K562 (cell line): ENCODE data around the gene DNAJC13. TPM values are rescaled to one million over a fixed set of nuclear protein-coding genes. Genes with fewer than 3 reads are reported as not detected.

ENCODE experiments used
- ATAC-seq: fragments of 200-7000 bp; cut with Tn5 transposase; 3 replicates; pipeline ENCODE4 v1.9.1; 2020; ENCODE audit warnings: moderate library complexity
- BruUV-seq: library from RNA; stranded (reverse); fragments of 400-500 nt; replicated peaks from 2 replicates; lab custom pipeline; 2021; lab: Mats Ljungman, UMichigan
- CTCF ChIA-PET: fragments of 300-600 bp; formaldehyde crosslinking; extraction: SDS; loops from one replicate; lab custom pipeline; 2021; ENCODE audit warnings: low intra/inter-chr PET ratio; lab: Yijun Ruan, JAX
- POLR2A ChIA-PET: fragments of 300-600, 350-650 bp; sonication (Branson Sonifier 250); formaldehyde crosslinking; extraction: SDS; loops from one replicate; lab custom pipeline; 2021; ENCODE audit warnings: antibody characterized with exemption, inconsistent platforms; lab: Yijun Ruan, JAX
- DNase-seq, 4 experiments: peaks; one replicate each; pipeline versions ENCODE4 v3.0.0 to v3.0.0-alpha.2; 2011 to 2018; ENCODE audit warnings: low spot score in 3 of 4, mixed read lengths in 3 of 4; ENCODE audit errors: extremely low read depth in 1 of 4
- FAIRE-seq: peaks from 2 replicates; lab custom pipeline; 2011; peaks lifted over from hg19 to GRCh38; lab: Jason Lieb, UNC
- H2AFZ ChIP-seq: 2 replicates; pipeline ENCODE4 v1.6.0; 2011; ENCODE audit warnings: low read depth, low read length, control low read depth, inconsistent platforms
- H3K27ac ChIP-seq: fragments of 200-600 bp; 3 replicates; pipeline ENCODE4 v1.8.0; 2011; ENCODE audit warnings: low read depth, mild to moderate bottlenecking, control low read depth, inconsistent platforms, low read length, moderate library complexity, mixed read lengths; ENCODE audit errors: extremely low read depth
- H3K27me3 ChIP-seq, 2 experiments: fragments of 300-600 bp in 1 of 2; 2 replicates in 1 of 2; 3 replicates in 1 of 2; pipeline versions ENCODE4 v1.6.0 to v1.8.0; 2011; ENCODE audit warnings: inconsistent platforms in 2 of 2, low read length in 2 of 2, mild to moderate bottlenecking in 1 of 2, mixed read lengths in 1 of 2, moderate library complexity in 1 of 2; ENCODE audit not compliant: control insufficient read depth in 2 of 2, insufficient read depth in 2 of 2
- H3K36me3 ChIP-seq: fragments of 300-600 bp; 3 replicates; pipeline ENCODE4 v1.8.0; 2011; ENCODE audit warnings: mild to moderate bottlenecking, low read length, inconsistent platforms; ENCODE audit not compliant: control insufficient read depth, insufficient read depth
- H3K4me1 ChIP-seq, 2 experiments: fragments of 200-600 bp in 1 of 2; replicated peaks in 1 of 2; 2 replicates in 1 of 2; 3 replicates in 1 of 2; pipeline versions ENCODE4 v1.5.1 to v1.8.0; 2011; ENCODE audit warnings: inconsistent platforms in 2 of 2, low read length in 2 of 2, mild to moderate bottlenecking in 1 of 2, mixed read lengths in 1 of 2, moderate library complexity in 1 of 2; ENCODE audit not compliant: control insufficient read depth in 2 of 2, insufficient read depth in 2 of 2
- H3K4me2 ChIP-seq: 2 replicates; pipeline ENCODE4 v1.6.1; 2011; ENCODE audit warnings: low read length, control low read depth, inconsistent platforms, mixed read lengths; ENCODE audit not compliant: insufficient read depth
- H3K4me3 ChIP-seq: fragments of 200-600 bp; sonication (generic), shearing (Covaris generic); 2 replicates; pipeline ENCODE4 v1.5.1; 2016; ENCODE audit warnings: control low read depth, inconsistent platforms
- H3K79me2 ChIP-seq: fragments of 200-600 bp; 3 replicates; pipeline ENCODE4 v1.8.0; 2011; ENCODE audit warnings: low read length, inconsistent platforms; ENCODE audit not compliant: control insufficient read depth, insufficient read depth
- H3K9ac ChIP-seq, 2 experiments: 2 replicates each; pipeline versions ENCODE4 v1.6.0 to v1.6.1; 2011; ENCODE audit warnings: low read depth in 2 of 2, low read length in 2 of 2, control low read depth in 1 of 2, inconsistent platforms in 1 of 2, mild to moderate bottlenecking in 1 of 2, mixed read lengths in 1 of 2; ENCODE audit not compliant: insufficient read depth in 1 of 2
- H3K9me1 ChIP-seq: one replicate; pipeline ENCODE4 v1.6.0; 2011; ENCODE audit warnings: inconsistent platforms, mild to moderate bottlenecking, low read length, moderate library complexity; ENCODE audit not compliant: control insufficient read depth, insufficient read depth
- H3K9me3 ChIP-seq: replicated peaks from 2 replicates; pipeline ENCODE4 v1.5.1; 2011; ENCODE audit warnings: low read depth, low read length, inconsistent platforms; ENCODE audit not compliant: control insufficient read depth, insufficient read depth
- H4K20me1 ChIP-seq: replicated peaks from 2 replicates; pipeline ENCODE4 v1.6.1; 2011; ENCODE audit warnings: low read length, inconsistent platforms, mixed read lengths; ENCODE audit not compliant: control insufficient read depth, insufficient read depth
- HLTF ChIP-seq: fragments of 450-650 bp; IDR thresholded peaks from 2 replicates; pipeline ENCODE4 v1.6.1; 2016
- IFI16 ChIP-seq: fragments of 250-450 bp; sonication (Bioruptor Pico); IDR thresholded peaks from 2 replicates; pipeline ENCODE4 v2.1.2; 2022; ENCODE audit warnings: mild to moderate bottlenecking, inconsistent platforms
- SAFB2 ChIP-seq: fragments of 200-400 bp; formaldehyde crosslinking; IDR thresholded peaks from 2 replicates; pipeline ENCODE4 v1.6.1; 2018; ENCODE audit warnings: borderline replicate concordance, low read length, low read depth, moderate library complexity; ENCODE audit not compliant: severe bottlenecking
- SREBF2 ChIP-seq: sonication (generic); formaldehyde crosslinking; IDR thresholded peaks from 2 replicates; pipeline ENCODE4 v1.4.0; 2020; ENCODE audit warnings: mild to moderate bottlenecking, missing genetic modification reagents
- WGBS: fragments of 100-300 bp; shearing (Covaris generic); methylation state at CpG from one replicate; pipeline ENCODE4 v1.1.6; 2016; ENCODE audit warnings: low coverage, mixed read lengths; ENCODE audit not compliant: insufficient coverage; ENCODE audit errors: missing lambda C conversion rate; 5-methylcytosine and 5-hydroxymethylcytosine counted together
- in situ Hi-C: fragments of 300-500 bp; cut with MboI; formaldehyde crosslinking; loops from 4 replicates; pipeline ENCODE4 v1.15.0; 2018; ENCODE audit warnings: inconsistent platforms, mixed read lengths
- intact Hi-C: fragments of 100-400 bp; cut with micrococcal nuclease; formaldehyde crosslinking; loops from 2 replicates; pipeline ENCODE4 v1.14.2; 2022
- polyA plus RNA-seq, 8 experiments: library from polyadenylated mRNA; depleted of rRNA in 4 of 8; stranded (reverse) in 5 of 8; unstranded in 3 of 8; fragments of >200 nt; fragmentation: Nextera tagmentation in 2 of 8; fragmentation: Illumina TruSeq in 1 of 8; extraction: Ambion mirVana in 2 of 8; extraction: Trizol in 1 of 8; gene quantifications; 2 replicates each; pipeline versions ENCODE4 v1.2.1 to v1.2.3, GENCODE V29; 2011 to 2014; ENCODE audit warnings: inconsistent platforms in 1 of 8, missing spikeins in 1 of 8
- total RNA-seq, 7 experiments: library from RNA; depleted of rRNA in 6 of 7; stranded (reverse); fragments of >200 nt in 6 of 7; fragmentation: Illumina TruSeq in 2 of 7; extraction: Trizol in 2 of 7; gene quantifications; 2 replicates each; pipeline versions ENCODE4 v1.2.1 to v1.2.3, GENCODE V29; 2011 to 2021; ENCODE audit warnings: low replicate concordance in 1 of 7
- TF ChIP-seq, protein P1 (sequence below): sonication (generic); formaldehyde crosslinking; IDR thresholded peaks from 2 replicates; pipeline ENCODE4 v1.8.1; 2023; ENCODE audit warnings: mild to moderate bottlenecking, missing genetic modification reagents
- TF ChIP-seq, protein P2 (sequence below): fragments of 200-600 bp; sonication (generic); IDR thresholded peaks from one replicate; pipeline ENCODE4 v1.6.1; 2012; ENCODE audit warnings: mild to moderate bottlenecking, low read depth, low read length, inconsistent platforms

Gene DNAJC13
- total and polyA plus RNA-seq, 9 of the 15 experiments (the other 6 are each of a cell fraction or from before 2014, with no cell fraction given), result 2.9 to 17.1 (median 10.2) TPM

DNA sequence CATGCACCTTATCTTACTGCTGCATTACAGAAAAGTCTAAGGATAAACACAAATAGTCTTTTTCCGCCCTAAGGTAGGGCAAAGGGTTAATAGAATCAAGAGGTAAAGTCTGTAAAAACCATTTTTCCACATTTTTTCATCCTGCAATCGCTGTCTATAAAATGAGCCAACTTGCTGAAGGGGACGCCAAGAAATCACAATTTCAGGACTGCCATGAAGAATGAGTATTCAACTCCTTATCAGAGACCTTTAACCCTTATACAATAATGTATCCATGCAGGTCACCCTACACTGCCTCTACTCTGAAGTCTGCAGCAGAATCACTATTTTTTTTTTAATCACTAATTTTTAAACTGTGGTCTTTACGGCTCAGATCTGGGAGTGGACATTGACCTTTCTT lies 1.1 kb upstream of the DNAJC13 start:
- ChIA-PET CTCF (no interaction called here), POLR2A (interaction anchor here (1.8 kb wide), 1 partner anchor 10 kb away, joined by 5 read pairs; no protein-coding TSS in a partner anchor)
- Histone ChIP-seq H3K36me3 (peaks cover 4% of the 10 kb centered on the region; the same call in 1 of the 3 replicates), H4K20me1 (no peaks in the 10 kb centered on the region), H3K79me2 (peaks cover 30% of the 10 kb centered on the region), H3K4me3 (no peak overlapping the region), H3K4me2 (no peak overlapping the region), H3K27ac (no peak overlapping the region), H3K4me1 (peaks cover 5 to 16% of the 10 kb centered on the region in 2 experiments; a peak in 3 of 5 replicates), H3K9me3 (no peaks in the 10 kb centered on the region), H3K9me1 (no peaks in the 10 kb centered on the region), H2AFZ (peak overlapping the region; percentile 63), H3K9ac (no peak overlapping the region), H3K27me3 (no peaks in the 10 kb centered on the region)
- DNase-seq, result no peak
- TF ChIP-seq, protein P1, sequence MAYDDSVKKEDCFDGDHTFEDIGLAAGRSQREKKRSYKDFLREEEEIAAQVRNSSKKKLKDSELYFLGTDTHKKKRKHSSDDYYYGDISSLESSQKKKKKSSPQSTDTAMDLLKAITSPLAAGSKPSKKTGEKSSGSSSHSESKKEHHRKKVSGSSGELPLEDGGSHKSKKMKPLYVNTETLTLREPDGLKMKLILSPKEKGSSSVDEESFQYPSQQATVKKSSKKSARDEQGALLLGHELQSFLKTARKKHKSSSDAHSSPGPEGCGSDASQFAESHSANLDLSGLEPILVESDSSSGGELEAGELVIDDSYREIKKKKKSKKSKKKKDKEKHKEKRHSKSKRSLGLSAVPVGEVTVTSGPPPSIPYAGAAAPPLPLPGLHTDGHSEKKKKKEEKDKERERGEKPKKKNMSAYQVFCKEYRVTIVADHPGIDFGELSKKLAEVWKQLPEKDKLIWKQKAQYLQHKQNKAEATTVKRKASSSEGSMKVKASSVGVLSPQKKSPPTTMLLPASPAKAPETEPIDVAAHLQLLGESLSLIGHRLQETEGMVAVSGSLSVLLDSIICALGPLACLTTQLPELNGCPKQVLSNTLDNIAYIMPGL (CRISPR knock-in tag), result no peak
- TF ChIP-seq HLTF (no peak), SREBF2 (CRISPR knock-in tag) (no peak), IFI16 (CRISPR knock-in tag) (no peak), SAFB2 (no peak)
- TF ChIP-seq, protein P2, sequence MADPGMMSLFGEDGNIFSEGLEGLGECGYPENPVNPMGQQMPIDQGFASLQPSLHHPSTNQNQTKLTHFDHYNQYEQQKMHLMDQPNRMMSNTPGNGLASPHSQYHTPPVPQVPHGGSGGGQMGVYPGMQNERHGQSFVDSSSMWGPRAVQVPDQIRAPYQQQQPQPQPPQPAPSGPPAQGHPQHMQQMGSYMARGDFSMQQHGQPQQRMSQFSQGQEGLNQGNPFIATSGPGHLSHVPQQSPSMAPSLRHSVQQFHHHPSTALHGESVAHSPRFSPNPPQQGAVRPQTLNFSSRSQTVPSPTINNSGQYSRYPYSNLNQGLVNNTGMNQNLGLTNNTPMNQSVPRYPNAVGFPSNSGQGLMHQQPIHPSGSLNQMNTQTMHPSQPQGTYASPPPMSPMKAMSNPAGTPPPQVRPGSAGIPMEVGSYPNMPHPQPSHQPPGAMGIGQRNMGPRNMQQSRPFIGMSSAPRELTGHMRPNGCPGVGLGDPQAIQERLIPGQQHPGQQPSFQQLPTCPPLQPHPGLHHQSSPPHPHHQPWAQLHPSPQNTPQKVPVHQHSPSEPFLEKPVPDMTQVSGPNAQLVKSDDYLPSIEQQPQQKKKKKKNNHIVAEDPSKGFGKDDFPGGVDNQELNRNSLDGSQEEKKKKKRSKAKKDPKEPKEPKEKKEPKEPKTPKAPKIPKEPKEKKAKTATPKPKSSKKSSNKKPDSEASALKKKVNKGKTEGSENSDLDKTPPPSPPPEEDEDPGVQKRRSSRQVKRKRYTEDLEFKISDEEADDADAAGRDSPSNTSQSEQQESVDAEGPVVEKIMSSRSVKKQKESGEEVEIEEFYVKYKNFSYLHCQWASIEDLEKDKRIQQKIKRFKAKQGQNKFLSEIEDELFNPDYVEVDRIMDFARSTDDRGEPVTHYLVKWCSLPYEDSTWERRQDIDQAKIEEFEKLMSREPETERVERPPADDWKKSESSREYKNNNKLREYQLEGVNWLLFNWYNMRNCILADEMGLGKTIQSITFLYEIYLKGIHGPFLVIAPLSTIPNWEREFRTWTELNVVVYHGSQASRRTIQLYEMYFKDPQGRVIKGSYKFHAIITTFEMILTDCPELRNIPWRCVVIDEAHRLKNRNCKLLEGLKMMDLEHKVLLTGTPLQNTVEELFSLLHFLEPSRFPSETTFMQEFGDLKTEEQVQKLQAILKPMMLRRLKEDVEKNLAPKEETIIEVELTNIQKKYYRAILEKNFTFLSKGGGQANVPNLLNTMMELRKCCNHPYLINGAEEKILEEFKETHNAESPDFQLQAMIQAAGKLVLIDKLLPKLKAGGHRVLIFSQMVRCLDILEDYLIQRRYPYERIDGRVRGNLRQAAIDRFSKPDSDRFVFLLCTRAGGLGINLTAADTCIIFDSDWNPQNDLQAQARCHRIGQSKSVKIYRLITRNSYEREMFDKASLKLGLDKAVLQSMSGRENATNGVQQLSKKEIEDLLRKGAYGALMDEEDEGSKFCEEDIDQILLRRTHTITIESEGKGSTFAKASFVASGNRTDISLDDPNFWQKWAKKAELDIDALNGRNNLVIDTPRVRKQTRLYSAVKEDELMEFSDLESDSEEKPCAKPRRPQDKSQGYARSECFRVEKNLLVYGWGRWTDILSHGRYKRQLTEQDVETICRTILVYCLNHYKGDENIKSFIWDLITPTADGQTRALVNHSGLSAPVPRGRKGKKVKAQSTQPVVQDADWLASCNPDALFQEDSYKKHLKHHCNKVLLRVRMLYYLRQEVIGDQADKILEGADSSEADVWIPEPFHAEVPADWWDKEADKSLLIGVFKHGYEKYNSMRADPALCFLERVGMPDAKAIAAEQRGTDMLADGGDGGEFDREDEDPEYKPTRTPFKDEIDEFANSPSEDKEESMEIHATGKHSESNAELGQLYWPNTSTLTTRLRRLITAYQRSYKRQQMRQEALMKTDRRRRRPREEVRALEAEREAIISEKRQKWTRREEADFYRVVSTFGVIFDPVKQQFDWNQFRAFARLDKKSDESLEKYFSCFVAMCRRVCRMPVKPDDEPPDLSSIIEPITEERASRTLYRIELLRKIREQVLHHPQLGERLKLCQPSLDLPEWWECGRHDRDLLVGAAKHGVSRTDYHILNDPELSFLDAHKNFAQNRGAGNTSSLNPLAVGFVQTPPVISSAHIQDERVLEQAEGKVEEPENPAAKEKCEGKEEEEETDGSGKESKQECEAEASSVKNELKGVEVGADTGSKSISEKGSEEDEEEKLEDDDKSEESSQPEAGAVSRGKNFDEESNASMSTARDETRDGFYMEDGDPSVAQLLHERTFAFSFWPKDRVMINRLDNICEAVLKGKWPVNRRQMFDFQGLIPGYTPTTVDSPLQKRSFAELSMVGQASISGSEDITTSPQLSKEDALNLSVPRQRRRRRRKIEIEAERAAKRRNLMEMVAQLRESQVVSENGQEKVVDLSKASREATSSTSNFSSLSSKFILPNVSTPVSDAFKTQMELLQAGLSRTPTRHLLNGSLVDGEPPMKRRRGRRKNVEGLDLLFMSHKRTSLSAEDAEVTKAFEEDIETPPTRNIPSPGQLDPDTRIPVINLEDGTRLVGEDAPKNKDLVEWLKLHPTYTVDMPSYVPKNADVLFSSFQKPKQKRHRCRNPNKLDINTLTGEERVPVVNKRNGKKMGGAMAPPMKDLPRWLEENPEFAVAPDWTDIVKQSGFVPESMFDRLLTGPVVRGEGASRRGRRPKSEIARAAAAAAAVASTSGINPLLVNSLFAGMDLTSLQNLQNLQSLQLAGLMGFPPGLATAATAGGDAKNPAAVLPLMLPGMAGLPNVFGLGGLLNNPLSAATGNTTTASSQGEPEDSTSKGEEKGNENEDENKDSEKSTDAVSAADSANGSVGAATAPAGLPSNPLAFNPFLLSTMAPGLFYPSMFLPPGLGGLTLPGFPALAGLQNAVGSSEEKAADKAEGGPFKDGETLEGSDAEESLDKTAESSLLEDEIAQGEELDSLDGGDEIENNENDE, result no peak
- no peak for ATAC-seq
- intact Hi-C loops, result no loop called here
- WGBS, result 60% methylated on average over 4 of the region's 4 CpGs
- BruUV-seq, result no TSS peak
- in situ Hi-C loops, result no loop called here
- no peak for FAIRE-seq
